Esophagus squamous epithelium (tissue), 5 donors: Measurements from ENCODE around the gene METTL16. TPM values are rescaled to one million over a fixed set of nuclear protein-coding genes. Genes with fewer than 3 reads are reported as not detected.
A peak's percentile ranks its signal among the peaks of the same experiment; 100 is the strongest.

Experiments used
- DNase-seq: peaks from one replicate; lab custom pipeline; 2025; lab: John Stamatoyannopoulos, UW
- H3K27ac ChIP-seq, 4 donors: fragments of 200-600 bp; sonication (generic); one replicate each; pipeline ENCODE4 v1.5.1; 2016 to 2019; ENCODE audit warnings: mild to moderate bottlenecking in 1 of 4
- H3K27me3 ChIP-seq, 4 donors: fragments of 200-600 bp; sonication (generic); 1 replicate in 3 of 4; 2 replicates in 1 of 4; pipeline versions ENCODE4 v1.5.1 to v1.6.0; 2017 to 2021; ENCODE audit warnings: antibody characterized with exemption in 1 of 4
- H3K36me3 ChIP-seq, 3 donors: fragments of 200-600 bp; sonication (generic); one replicate each; pipeline ENCODE4 v1.5.1; 2016 to 2019
- H3K4me1 ChIP-seq, 3 donors: fragments of 200-600 bp; sonication (generic); one replicate each; pipeline ENCODE4 v1.5.1; 2017 to 2019
- H3K4me3 ChIP-seq, 4 donors: fragments of 200-600 bp; sonication (generic); 1 replicate in 3 of 4; 2 replicates in 1 of 4; pipeline ENCODE4 v1.5.1; 2016 to 2019; ENCODE audit warnings: mild to moderate bottlenecking in 2 of 4, moderate library complexity in 1 of 4
- H3K9me3 ChIP-seq, 3 donors: fragments of 200-600 bp; sonication (generic); one replicate each; pipeline ENCODE4 v1.5.1; 2016 to 2019
- CTCF ChIP-seq, 6 experiments: fragments of 450-650 bp in 4 of 6; fragments of 200-600 bp in 2 of 6; sonication (generic) in 2 of 6; IDR thresholded peaks; one replicate each; pipeline ENCODE4 v1.5.1; 2016 to 2019; ENCODE audit warnings: antibody characterized with exemption in 6 of 6, mild to moderate bottlenecking in 4 of 6, moderate library complexity in 4 of 6
- POLR2A ChIP-seq, 4 donors: fragments of 450-650 bp; IDR thresholded peaks; one replicate each; pipeline ENCODE4 v1.6.1; 2017; ENCODE audit warnings: antibody characterized with exemption in 4 of 4, mild to moderate bottlenecking in 4 of 4, moderate library complexity in 3 of 4
- WGBS, 2 donors: methylation state at CpG; one replicate each; pipeline ENCODE4 v1.1.5; 2018; 5-methylcytosine and 5-hydroxymethylcytosine counted together
- intact Hi-C: fragments of 100-400 bp; cut with DNase I; formaldehyde crosslinking; loops from one replicate; pipeline ENCODE4 v1.15.0; 2022
- total RNA-seq, 4 donors: library from RNA; depleted of rRNA; stranded (reverse); fragments of >200 nt; gene quantifications; one replicate each; pipeline ENCODE4 v1.1.0, GENCODE V29; 2016
- donor health status: DM: yes; HTN: yes; CAD: no.

METTL16 gene
- total RNA-seq, 4 donors from 2014 or later: 12.5 to 31.5 (median 25.3) TPM

GRCh38 chr17:2455956-2456355 lies 55.7 kb downstream of the METTL16 start:
- H3K4me1 ChIP-seq: peaks cover 0 to 21% (median 8%) of the 10 kb centered on the region in 3 donors
- 95% methylated on average over 3 of the region's 3 CpGs for WGBS, 2 donors
- H3K4me3 ChIP-seq: no peak overlapping the region
- H3K27ac ChIP-seq: no peak overlapping the region
- H3K9me3 ChIP-seq: no peaks in the 10 kb centered on the region
- no peak for TF ChIP-seq CTCF (IDR thresholded peaks at IDR 0.05)
- no peak for DNase-seq
- no peaks in the 10 kb centered on the region for H3K27me3 ChIP-seq
- intact Hi-C loops: no loop called here
- H3K36me3 ChIP-seq: peaks cover 0 to 51% (median 0%) of the 10 kb centered on the region in 3 donors

- Histone ChIP-seq H3K36me3 (peaks cover 0 to 30% (median 0%) of the 10 kb centered on the region in 3 donors), H3K9me3 (no peaks in the 10 kb centered on the region), H3K27me3 (no peaks in the 10 kb centered on the region), H3K4me3 (no peak overlapping the region), H3K4me1 (peaks cover 0 to 16% (median 3%) of the 10 kb centered on the region in 3 donors), H3K27ac (peak overlapping the region in 1 of 4 donors; percentile 51)
- intact Hi-C loops: no loop called here
- 79 to 81% methylated on average over 3 of the region's 3 CpGs for WGBS, 2 donors
- TF ChIP-seq CTCF (IDR thresholded peaks at IDR 0.05) (no peak), POLR2A (IDR thresholded peaks at IDR 0.05) (no peak)
- no peak for DNase-seq
Measured at GRCh38 chr17:2453866-2454265, 57.8 kb downstream of the METTL16 start.

- peaks cover 0 to 14% (median 0%) of the 10 kb centered on the region in 3 donors for H3K4me1 ChIP-seq
- no peaks in the 10 kb centered on the region for H3K9me3 ChIP-seq
- intact Hi-C loops: no loop called here
- H3K36me3 ChIP-seq: peaks cover 0 to 28% (median 0%) of the 10 kb centered on the region in 3 donors
- peak overlapping the region in 1 of 4 donors; percentile 51 for H3K27ac ChIP-seq
- TF ChIP-seq CTCF (IDR thresholded peaks at IDR 0.05) (no peak), POLR2A (IDR thresholded peaks at IDR 0.05) (no peak)
- H3K4me3 ChIP-seq: no peak overlapping the region
- WGBS, 2 donors: 53 to 61% methylated on average over 6 of the region's 6 CpGs
- DNase-seq: no peak
- H3K27me3 ChIP-seq: no peaks in the 10 kb centered on the region
Measured at GRCh38 chr17:2453325-2453724, 58.4 kb downstream of the METTL16 start.

- DNase-seq: no peak
- no peak for TF ChIP-seq POLR2A (IDR thresholded peaks at IDR 0.05)
- no peak for TF ChIP-seq CTCF (IDR thresholded peaks at IDR 0.05)
- Histone ChIP-seq H3K36me3 (peaks cover 0 to 28% (median 0%) of the 10 kb centered on the region in 3 donors), H3K4me3 (no peak overlapping the region), H3K4me1 (peaks cover 0 to 14% (median 0%) of the 10 kb centered on the region in 3 donors), H3K9me3 (no peaks in the 10 kb centered on the region), H3K27me3 (no peaks in the 10 kb centered on the region), H3K27ac (no peak overlapping the region)
- intact Hi-C loops: no loop called here
- 79 to 81% methylated on average over 6 of the region's 6 CpGs for WGBS, 2 donors
Measured at GRCh38 chr17:2452216-2452750, 59.4 kb downstream of the METTL16 start.

GRCh38 chr17:2450016-2450650 lies 61.6 kb downstream of the METTL16 start:
- Histone ChIP-seq H3K27ac (no peak overlapping the region), H3K36me3 (peaks cover 0 to 30% (median 0%) of the 10 kb centered on the region in 3 donors), H3K4me3 (no peak overlapping the region), H3K9me3 (no peaks in the 10 kb centered on the region), H3K4me1 (peaks cover 0 to 14% (median 0%) of the 10 kb centered on the region in 3 donors), H3K27me3 (no peaks in the 10 kb centered on the region)
- TF ChIP-seq POLR2A (IDR thresholded peaks at IDR 0.05) (no peak), CTCF (IDR thresholded peaks at IDR 0.05) (no peak)
- 72 to 75% methylated on average over 5 of the region's 5 CpGs for WGBS, 2 donors
- no peak for DNase-seq
- intact Hi-C loops: no loop called here
